PC-3 (cell line): ENCODE measurements around the gene TOGARAM2. TPM values are rescaled to one million over a fixed set of nuclear protein-coding genes. Genes with fewer than 3 reads are reported as not detected.

Experiments used
- ATAC-seq: fragments of 200-7000 bp; cut with Tn5 transposase; 2 replicates; pipeline ENCODE4 v1.9.1; 2020; ENCODE audit warnings: mild to moderate bottlenecking, moderate library complexity
- BruUV-seq: library from RNA; stranded (reverse); fragments of 400-500 nt; replicated peaks from 2 replicates; lab custom pipeline; 2021; lab: Mats Ljungman, UMichigan
- CTCF ChIA-PET: fragments of 300-600 bp; sonication (Branson Sonifier 250); formaldehyde crosslinking; loops from one replicate; lab custom pipeline; 2022; ENCODE audit warnings: antibody characterized with exemption; lab: Charles Lee
- POLR2A ChIA-PET: fragments of 300-600 bp; sonication (Branson Sonifier 250); formaldehyde crosslinking; loops from one replicate; lab custom pipeline; 2022; ENCODE audit warnings: antibody characterized with exemption; ENCODE audit not compliant: unreplicated experiment; lab: Charles Lee
- DNase-seq: peaks from one replicate; pipeline ENCODE4 v3.0.0-alpha.2; 2015
- H2AFZ ChIP-seq: fragments of 300-600 bp; sonication (generic); 2 replicates; pipeline ENCODE4 v1.6.0; 2016; ENCODE audit warnings: antibody characterized with exemption, low read length
- H3F3A ChIP-seq: fragments of 300-600 bp; sonication (generic); one replicate; pipeline ENCODE4 v1.6.0; 2017; ENCODE audit warnings: antibody characterized with exemption, low read length, control low read depth, mild to moderate bottlenecking; ENCODE audit not compliant: unreplicated experiment
- H3K27ac ChIP-seq: fragments of 300-600 bp; sonication (generic); 2 replicates; pipeline ENCODE4 v1.5.1; 2016; ENCODE audit warnings: mild to moderate bottlenecking, low read length
- H3K27me3 ChIP-seq: fragments of 300-600 bp; sonication (generic); 2 replicates; pipeline ENCODE4 v1.6.1; 2016; ENCODE audit warnings: low read length, mixed read lengths
- H3K36me3 ChIP-seq: fragments of 300-600 bp; sonication (generic); 2 replicates; pipeline ENCODE4 v1.6.1; 2016; ENCODE audit warnings: low read depth, mixed run types, low read length, mixed read lengths
- H3K4me1 ChIP-seq: fragments of 300-600 bp; sonication (generic); 2 replicates; pipeline ENCODE4 v1.5.1; 2016; ENCODE audit warnings: low read length; ENCODE audit not compliant: insufficient read depth
- H3K4me2 ChIP-seq: fragments of 300-600 bp; sonication (generic); 2 replicates; pipeline ENCODE4 v1.6.0; 2016; ENCODE audit warnings: low read length
- H3K4me3 ChIP-seq: fragments of 300-600 bp; sonication (generic); 2 replicates; pipeline ENCODE4 v1.5.1; 2016; ENCODE audit warnings: mild to moderate bottlenecking, low read length, mixed read lengths
- H3K79me2 ChIP-seq: fragments of 300-600 bp; sonication (generic); 2 replicates; pipeline ENCODE4 v1.6.1; 2017; ENCODE audit warnings: low read length, mixed read lengths
- H3K9ac ChIP-seq: fragments of 300-600 bp; sonication (generic); 2 replicates; pipeline ENCODE4 v1.6.0; 2016; ENCODE audit warnings: mild to moderate bottlenecking, low read length
- H3K9me2 ChIP-seq: fragments of 300-600 bp; sonication (generic); replicated peaks from 2 replicates; pipeline ENCODE4 v1.6.1; 2016; ENCODE audit warnings: mixed run types, low read length, mixed read lengths
- H3K9me3 ChIP-seq: fragments of 300-600 bp; sonication (generic); 2 replicates; pipeline ENCODE4 v1.6.1; 2016; ENCODE audit warnings: low read length, mixed read lengths
- H4K20me1 ChIP-seq: fragments of 300-600 bp; sonication (generic); 2 replicates; pipeline ENCODE4 v1.6.1; 2016; ENCODE audit warnings: low read length, mixed read lengths
- CTCF ChIP-seq: fragments of 300-600 bp; sonication (generic); conservative IDR thresholded peaks from 2 replicates; pipeline ENCODE4 v1.5.1; 2017; ENCODE audit warnings: antibody characterized with exemption, low read depth, mild to moderate bottlenecking, low read length
- EZH2 ChIP-seq: fragments of 300-600 bp; sonication (generic); IDR thresholded peaks from one replicate; pipeline ENCODE4 v1.6.1; 2017; ENCODE audit warnings: antibody characterized with exemption, mild to moderate bottlenecking, low read length; ENCODE audit not compliant: unreplicated experiment
- EZH2phosphoT487 ChIP-seq: fragments of 300-600 bp; sonication (generic); IDR thresholded peaks from 2 replicates; pipeline ENCODE4 v1.6.1; 2018; ENCODE audit warnings: mild to moderate bottlenecking, antibody characterized with exemption, low read length, borderline replicate concordance
- intact Hi-C: fragments of 100-400 bp; cut with micrococcal nuclease; formaldehyde crosslinking; loops from 2 replicates; pipeline ENCODE4 v1.9.0; 2023
- total RNA-seq: library from RNA; depleted of rRNA; stranded (reverse); fragments of >200 nt; gene quantifications from 2 replicates; pipeline ENCODE4 v1.2.3, GENCODE V29; 2014

TOGARAM2 gene
- total RNA-seq, 1 experiment from 2014 or later, result not detected

GRCh38 chr2:29052807-29053206, 71.7 kb downstream of the TOGARAM2 start:
- intact Hi-C loops, result loop anchor here (5.0 kb wide), 1 partner anchor 59 kb away; no protein-coding TSS in a partner anchor
- ATAC-seq (no peak), DNase-seq (no peak)
- no peak overlapping the region for H3K9ac ChIP-seq
- no peaks in the 10 kb centered on the region for H4K20me1 ChIP-seq
- H3K4me2 ChIP-seq, result no peak overlapping the region
- no peak overlapping the region for H2AFZ ChIP-seq
- H3K36me3 ChIP-seq, result no peaks in the 10 kb centered on the region
- TF ChIP-seq CTCF (no peak), EZH2phosphoT487 (no peak), EZH2 (no peak)
- no peak overlapping the region for H3K4me3 ChIP-seq
- no peaks in the 10 kb centered on the region for H3K79me2 ChIP-seq
- BruUV-seq, result no TSS peak
- H3K9me3 ChIP-seq, result no peaks in the 10 kb centered on the region
- no peaks in the 10 kb centered on the region for H3F3A ChIP-seq
- no peaks in the 10 kb centered on the region for H3K9me2 ChIP-seq
- no peaks in the 10 kb centered on the region for H3K27me3 ChIP-seq
- ChIA-PET CTCF (interaction anchor here (0.7 kb wide), 1 partner anchor 94 kb away, joined by 4 read pairs; no protein-coding TSS in a partner anchor), POLR2A (no interaction called here)
- H3K4me1 ChIP-seq, result peaks cover 12% of the 10 kb centered on the region
- no peak overlapping the region for H3K27ac ChIP-seq

DNA sequence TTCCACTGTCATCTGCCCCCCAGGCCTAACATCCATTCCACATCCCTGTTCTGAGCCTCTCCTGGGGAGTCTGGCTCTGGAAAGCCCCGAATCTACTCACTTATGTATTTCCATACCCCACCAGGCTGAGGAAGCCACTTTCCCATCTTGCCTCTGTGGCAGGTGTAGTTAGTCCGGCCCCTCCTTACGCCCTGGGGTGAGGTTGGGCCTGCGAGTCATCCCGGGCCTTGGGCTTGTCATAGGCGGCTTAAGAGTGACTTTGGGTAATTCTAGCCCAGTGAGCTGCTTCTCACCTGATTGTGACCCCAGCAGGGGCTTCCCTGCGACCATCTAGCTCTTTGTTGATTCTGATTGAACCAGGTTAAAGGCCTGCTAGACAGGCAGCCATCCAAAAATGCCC, 72.1 kb downstream of the TOGARAM2 start:
- TF ChIP-seq EZH2phosphoT487 (no peak), EZH2 (no peak), CTCF (no peak)
- intact Hi-C loops, result loop anchor here (5.0 kb wide), 1 partner anchor 59 kb away; no protein-coding TSS in a partner anchor
- no peak overlapping the region for H3K9ac ChIP-seq

More for the DNA sequence above, 72.1 kb downstream of the TOGARAM2 start:
- peaks cover 12% of the 10 kb centered on the region for H3K4me1 ChIP-seq
- no peaks in the 10 kb centered on the region for H4K20me1 ChIP-seq
- peak; percentile 69 for ATAC-seq
- H3K36me3 ChIP-seq, result no peaks in the 10 kb centered on the region
- no TSS peak for BruUV-seq
- no peak overlapping the region for H3K4me2 ChIP-seq
- no peaks in the 10 kb centered on the region for H3K27me3 ChIP-seq
- no peaks in the 10 kb centered on the region for H3F3A ChIP-seq
- POLR2A ChIA-PET, result no interaction called here
- no peaks in the 10 kb centered on the region for H3K9me3 ChIP-seq
- H3K79me2 ChIP-seq, result no peaks in the 10 kb centered on the region
- CTCF ChIA-PET, result interaction anchor here (0.7 kb wide), 1 partner anchor 94 kb away, joined by 4 read pairs; no protein-coding TSS in a partner anchor
- H3K9me2 ChIP-seq, result no peaks in the 10 kb centered on the region
- peak; percentile 53 for DNase-seq
- no peak overlapping the region for H3K4me3 ChIP-seq
- peak overlapping the region; percentile 23; the same call in 1 of the 2 replicates for H2AFZ ChIP-seq
- H3K27ac ChIP-seq, result no peak overlapping the region
